GM21825 (cell line): Measurements from ENCODE around the gene TOX3.

Experiments
- ATAC-seq: cut with Tn5 transposase; IDR thresholded peaks from one replicate; pipeline ENCODE4 v1.9.1; 2021; ENCODE audit warnings: mild to moderate bottlenecking, moderate library complexity; ENCODE audit not compliant: unreplicated experiment

TOX3 gene

GRCh38 chr16:52567193-52567592 lies 20.2 kb upstream of the TOX3 start:
- ATAC-seq = no peak

GRCh38 chr16:52563767-52564611 lies 17.0 kb upstream of the TOX3 start:
- ATAC-seq = no peak

- no peak for ATAC-seq
These were observed 15.8 kb upstream of the TOX3 start for GRCh38 chr16:52562770-52563169.

GRCh38 chr16:52561910-52562741 lies 15.2 kb upstream of the TOX3 start:
- no peak for ATAC-seq

GRCh38 chr16:52558448-52558847 lies 11.5 kb upstream of the TOX3 start:
- ATAC-seq = no peak

GRCh38 chr16:52557236-52557635 lies 10.3 kb upstream of the TOX3 start:
- no peak for ATAC-seq

- no peak for ATAC-seq
These were observed 9.1 kb upstream of the TOX3 start for GRCh38 chr16:52556083-52556482.

GRCh38 chr16:52555572-52555971 lies 8.6 kb upstream of the TOX3 start:
- ATAC-seq = no peak

- ATAC-seq = no peak
These were observed 7.4 kb upstream of the TOX3 start for GRCh38 chr16:52554334-52554733.

GRCh38 chr16:52553322-52553721 lies 6.4 kb upstream of the TOX3 start:
- no peak for ATAC-seq

GRCh38 chr16:52552643-52553042 lies 5.7 kb upstream of the TOX3 start:
- no peak for ATAC-seq

- no peak for ATAC-seq
These were observed 2.2 kb upstream of the TOX3 start for GRCh38 chr16:52549011-52549692.

GRCh38 chr16:52548261-52549010 lies 1.5 kb upstream of the TOX3 start:
- ATAC-seq = no peak

- ATAC-seq = no peak
These were observed 882 bp upstream of the TOX3 start for GRCh38 chr16:52547834-52548215.

- no peak for ATAC-seq
These were observed 496 bp downstream of the TOX3 start for GRCh38 chr16:52546291-52547003.

- no peak for ATAC-seq
These were observed 1.1 kb downstream of the TOX3 start for GRCh38 chr16:52545898-52546266.

- no peak for ATAC-seq
These were observed 1.6 kb downstream of the TOX3 start for GRCh38 chr16:52545222-52545897.

- ATAC-seq = no peak
These were observed 2.2 kb downstream of the TOX3 start for GRCh38 chr16:52544703-52545102.

- ATAC-seq = no peak
These were observed 3.3 kb downstream of the TOX3 start for GRCh38 chr16:52543654-52544053.

GRCh38 chr16:52540910-52541309 lies 6.0 kb downstream of the TOX3 start:
- ATAC-seq = no peak
